OCI-LY3 (cell line): Measurements from ENCODE around the gene STAT5A.

Experiments
- H2AFZ ChIP-seq: fragments of 200-600, 300-600 bp; shearing (Covaris generic); 2 replicates; pipeline ENCODE4 v1.6.0; 2014; ENCODE audit warnings: antibody characterized with exemption, low read depth, low read length
- H3K27ac ChIP-seq: fragments of 200-600, 300-600 bp; sonication (generic); 2 replicates; pipeline ENCODE4 v1.5.1; 2014; ENCODE audit warnings: mild to moderate bottlenecking, low read length, moderate library complexity, mixed read lengths
- H3K27me3 ChIP-seq: fragments of 200-600, 300-600 bp; sonication (generic); 2 replicates; pipeline ENCODE4 v1.6.1; 2014; ENCODE audit warnings: low read depth, low read length, mixed read lengths
- H3K36me3 ChIP-seq: fragments of 200-600, 300-600 bp; sonication (generic); replicated peaks from 2 replicates; pipeline ENCODE3; 2014; ENCODE audit warnings: low read depth, low read length, mixed read lengths
- H3K4me1 ChIP-seq: fragments of 300-600, 200-600 bp; sonication (generic); 2 replicates; pipeline ENCODE4 v1.6.1; 2014; ENCODE audit warnings: low read length, mixed read lengths
- H3K4me2 ChIP-seq: fragments of 200-600, 300-600 bp; sonication (generic); 2 replicates; pipeline ENCODE4 v1.6.1; 2014; ENCODE audit warnings: low read length, mixed read lengths
- H3K4me3 ChIP-seq: fragments of 300-600, 200-600 bp; sonication (generic); 2 replicates; pipeline ENCODE4 v1.5.1; 2014; ENCODE audit warnings: antibody characterized with exemption, mild to moderate bottlenecking, low read length, moderate library complexity
- H3K79me2 ChIP-seq: fragments of 300-600, 200-600 bp; shearing (Covaris generic); 2 replicates; pipeline ENCODE4 v1.6.1; 2014; ENCODE audit warnings: mild to moderate bottlenecking, low read length, mixed read lengths
- H3K9ac ChIP-seq: fragments of 300-600, 200-600 bp; shearing (Covaris generic); 2 replicates; pipeline ENCODE4 v1.6.0; 2014; ENCODE audit warnings: mild to moderate bottlenecking, low read length, moderate library complexity
- H3K9me3 ChIP-seq: fragments of 200-600, 300-600 bp; shearing (Covaris generic); 2 replicates; pipeline ENCODE4 v1.6.1; 2014; ENCODE audit warnings: low read length, mixed read lengths; ENCODE audit not compliant: insufficient read depth
- H4K20me1 ChIP-seq: fragments of 200-600, 300-600 bp; sonication (generic); 2 replicates; pipeline ENCODE4 v1.6.1; 2016; ENCODE audit warnings: low read length, mixed read lengths; ENCODE audit not compliant: insufficient read depth
- EZH2phosphoT487 ChIP-seq: fragments of 200-600 bp; shearing (Covaris generic); IDR thresholded peaks from 2 replicates; pipeline ENCODE4 v1.6.1; 2018; ENCODE audit warnings: antibody characterized with exemption, mixed run types, low read depth
- TF ChIP-seq, protein P1 (sequence below): fragments of 200-600, 300-600 bp; sonication (generic); IDR thresholded peaks from 2 replicates; pipeline ENCODE4 v1.5.1; 2014; ENCODE audit warnings: antibody characterized with exemption, low read length, low read depth

The STAT5A gene

GRCh38 chr17:42268236-42268635, 20.1 kb upstream of the STAT5A start:
- Histone ChIP-seq H3K27me3 (no peaks in the 10 kb centered on the region), H3K9me3 (no peaks in the 10 kb centered on the region), H3K4me2 (no peak overlapping the region), H3K4me3 (no peak overlapping the region), H3K79me2 (peaks cover 90% of the 10 kb centered on the region), H2AFZ (no peak overlapping the region), H3K9ac (no peak overlapping the region), H3K27ac (no peak overlapping the region), H3K4me1 (peaks cover 46% of the 10 kb centered on the region), H4K20me1 (peaks cover 33% of the 10 kb centered on the region), H3K36me3 (peaks cover 19% of the 10 kb centered on the region)
- TF ChIP-seq, protein P1, sequence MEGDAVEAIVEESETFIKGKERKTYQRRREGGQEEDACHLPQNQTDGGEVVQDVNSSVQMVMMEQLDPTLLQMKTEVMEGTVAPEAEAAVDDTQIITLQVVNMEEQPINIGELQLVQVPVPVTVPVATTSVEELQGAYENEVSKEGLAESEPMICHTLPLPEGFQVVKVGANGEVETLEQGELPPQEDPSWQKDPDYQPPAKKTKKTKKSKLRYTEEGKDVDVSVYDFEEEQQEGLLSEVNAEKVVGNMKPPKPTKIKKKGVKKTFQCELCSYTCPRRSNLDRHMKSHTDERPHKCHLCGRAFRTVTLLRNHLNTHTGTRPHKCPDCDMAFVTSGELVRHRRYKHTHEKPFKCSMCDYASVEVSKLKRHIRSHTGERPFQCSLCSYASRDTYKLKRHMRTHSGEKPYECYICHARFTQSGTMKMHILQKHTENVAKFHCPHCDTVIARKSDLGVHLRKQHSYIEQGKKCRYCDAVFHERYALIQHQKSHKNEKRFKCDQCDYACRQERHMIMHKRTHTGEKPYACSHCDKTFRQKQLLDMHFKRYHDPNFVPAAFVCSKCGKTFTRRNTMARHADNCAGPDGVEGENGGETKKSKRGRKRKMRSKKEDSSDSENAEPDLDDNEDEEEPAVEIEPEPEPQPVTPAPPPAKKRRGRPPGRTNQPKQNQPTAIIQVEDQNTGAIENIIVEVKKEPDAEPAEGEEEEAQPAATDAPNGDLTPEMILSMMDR: no peak
- no peak for TF ChIP-seq EZH2phosphoT487

- Histone ChIP-seq H2AFZ (no peak overlapping the region), H3K4me1 (peaks cover 60% of the 10 kb centered on the region), H3K79me2 (peaks cover 100% of the 10 kb centered on the region), H3K27me3 (no peaks in the 10 kb centered on the region), H4K20me1 (peaks cover 34% of the 10 kb centered on the region), H3K9ac (no peak overlapping the region), H3K27ac (peak overlapping the region; percentile 95; the same call in 1 of the 2 replicates), H3K4me3 (no peak overlapping the region), H3K9me3 (no peaks in the 10 kb centered on the region), H3K4me2 (peak overlapping the region; percentile 84; the same call in 1 of the 2 replicates), H3K36me3 (peaks cover 33% of the 10 kb centered on the region)
- TF ChIP-seq, protein P1: no peak
- no peak for TF ChIP-seq EZH2phosphoT487
Measured at GRCh38 chr17:42270170-42270535, 18.1 kb upstream of the STAT5A start.

DNA sequence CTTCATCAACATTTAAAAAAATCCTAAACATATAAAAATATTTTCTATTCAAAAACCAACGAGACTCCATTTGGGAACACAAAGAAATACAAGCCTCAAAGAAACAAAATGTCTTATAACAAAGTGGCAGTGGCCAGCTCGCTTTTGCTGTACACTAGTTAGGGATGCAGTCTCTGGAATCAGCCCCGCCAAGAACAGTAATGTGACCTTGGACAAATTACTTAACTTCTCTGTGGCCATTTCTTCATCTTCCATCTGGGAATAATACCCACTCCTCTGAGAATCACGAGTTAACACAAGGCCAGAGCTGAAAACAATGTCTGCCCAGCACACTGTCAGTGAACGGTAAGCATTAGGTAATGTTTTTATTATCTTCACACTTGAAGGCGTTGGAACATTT, 17.7 kb upstream of the STAT5A start:
- H3K4me1 ChIP-seq: peaks cover 60% of the 10 kb centered on the region
- TF ChIP-seq, protein P1: no peak
- no peak for TF ChIP-seq EZH2phosphoT487
- H3K27me3 ChIP-seq: no peaks in the 10 kb centered on the region
- H2AFZ ChIP-seq: no peak overlapping the region
- peak overlapping the region; percentile 89 for H3K9ac ChIP-seq
- H4K20me1 ChIP-seq: peaks cover 34% of the 10 kb centered on the region
- H3K27ac ChIP-seq: peak overlapping the region; percentile 95
- H3K36me3 ChIP-seq: peaks cover 31% of the 10 kb centered on the region
- peak overlapping the region; percentile 87 for H3K4me3 ChIP-seq
- H3K9me3 ChIP-seq: no peaks in the 10 kb centered on the region
- peaks cover 100% of the 10 kb centered on the region for H3K79me2 ChIP-seq
- H3K4me2 ChIP-seq: peak overlapping the region; percentile 84

- Histone ChIP-seq H3K9me3 (no peaks in the 10 kb centered on the region), H3K4me3 (peak overlapping the region; percentile 87)
Measured at GRCh38 chr17:42271006-42271778, 17.1 kb upstream of the STAT5A start.

More at GRCh38 chr17:42271006-42271778, 17.1 kb upstream of the STAT5A start:
- H3K36me3 ChIP-seq: peaks cover 29% of the 10 kb centered on the region
- H3K79me2 ChIP-seq: peaks cover 99% of the 10 kb centered on the region
- H3K27ac ChIP-seq: peak overlapping the region; percentile 95
- H3K9ac ChIP-seq: peak overlapping the region; percentile 89
- no peaks in the 10 kb centered on the region for H3K27me3 ChIP-seq
- H2AFZ ChIP-seq: no peak overlapping the region
- no peak for TF ChIP-seq EZH2phosphoT487
- TF ChIP-seq, protein P1: no peak
- H4K20me1 ChIP-seq: peaks cover 34% of the 10 kb centered on the region
- peak overlapping the region; percentile 84 for H3K4me2 ChIP-seq
- peaks cover 60% of the 10 kb centered on the region for H3K4me1 ChIP-seq
